B cell (primary cell): ENCODE results near the gene ABCG5. TPM values are rescaled to one million over a fixed set of nuclear protein-coding genes. Genes with fewer than 3 reads are reported as not detected.

ENCODE experiments used
- ATAC-seq: fragments of 200-7000 bp; cut with Tn5 transposase; one replicate; pipeline ENCODE4 v1.10.0; 2021; ENCODE audit warnings: low read depth, mild to moderate bottlenecking, moderate number of reproducible peaks, moderate library complexity
- CTCF ChIA-PET: fragments of 350-600 bp; sonication (Branson Sonifier 250); formaldehyde crosslinking; loops from one replicate; lab custom pipeline; 2021; ENCODE audit warnings: antibody characterized with exemption, inconsistent platforms; lab: Charles Lee
- POLR2A ChIA-PET: fragments of 350-600 bp; sonication (Branson Sonifier 250); formaldehyde crosslinking; loops from one replicate; lab custom pipeline; 2021; ENCODE audit warnings: antibody characterized with exemption; lab: Charles Lee
- DNase-seq: peaks from one replicate; pipeline ENCODE4 v3.0.0; 2013
- H2AFZ ChIP-seq: 2 replicates; pipeline ENCODE4 v1.6.1; 2012; ENCODE audit warnings: mild to moderate bottlenecking, low read depth, low read length; ENCODE audit not compliant: insufficient read depth, poor library complexity, severe bottlenecking
- H3K27ac ChIP-seq, 2 donors: 1 replicate in 1 of 2; 2 replicates in 1 of 2; pipeline ENCODE4 v1.5.1; 2012 to 2013; ENCODE audit warnings: low read length in 2 of 2, mild to moderate bottlenecking in 2 of 2, moderate library complexity in 1 of 2
- H3K27me3 ChIP-seq, 4 experiments: fragments of 200-600 bp in 1 of 4; sonication (generic) in 1 of 4; replicated peaks in 1 of 4; 1 replicate in 2 of 4; 2 replicates in 2 of 4; pipeline versions ENCODE4 v1.6.1 to v1.7.0; 2013 to 2016; ENCODE audit warnings: low read length in 3 of 4, mild to moderate bottlenecking in 2 of 4, mixed read lengths in 1 of 4, moderate library complexity in 1 of 4; ENCODE audit not compliant: insufficient read depth in 4 of 4, control insufficient read depth in 3 of 4; ENCODE audit errors: control extremely low read depth in 1 of 4
- H3K36me3 ChIP-seq, 2 experiments: replicated peaks in 1 of 2; 1 replicate in 1 of 2; 2 replicates in 1 of 2; pipeline versions ENCODE4 v1.6.1 to v1.7.1; 2013; ENCODE audit warnings: low read length in 1 of 2; ENCODE audit not compliant: insufficient read depth in 2 of 2, control insufficient read depth in 1 of 2; ENCODE audit errors: control extremely low read depth in 1 of 2, extremely low read depth in 1 of 2
- H3K4me1 ChIP-seq, 2 donors: fragments of 200-600 bp in 1 of 2; sonication (generic) in 1 of 2; 1 replicate in 1 of 2; 2 replicates in 1 of 2; pipeline versions ENCODE4 v1.5.1 to v1.6.1; 2013 to 2017; ENCODE audit warnings: low read length in 2 of 2; ENCODE audit not compliant: control insufficient read depth in 2 of 2, insufficient read depth in 2 of 2
- H3K4me2 ChIP-seq: replicated peaks from 2 replicates; pipeline ENCODE3; 2012; ENCODE audit warnings: mild to moderate bottlenecking, low read depth, low read length; ENCODE audit not compliant: poor library complexity, severe bottlenecking
- H3K4me3 ChIP-seq, 5 experiments: fragments of 200-600 bp in 1 of 5; sonication (generic) in 1 of 5; 1 replicate in 3 of 5; 2 replicates in 2 of 5; pipeline versions ENCODE4 v1.5.1 to v1.7.0; 2011 to 2016; ENCODE audit warnings: low read length in 4 of 5, mild to moderate bottlenecking in 4 of 5, low read depth in 2 of 5, control low read depth in 1 of 5, moderate library complexity in 1 of 5; ENCODE audit not compliant: insufficient read depth in 1 of 5; ENCODE audit errors: control extremely low read depth in 1 of 5, extremely low read depth in 1 of 5
- H3K79me2 ChIP-seq: fragments of 200-600 bp; sonication (generic); one replicate; pipeline ENCODE4 v1.6.0; 2016; ENCODE audit warnings: low read length; ENCODE audit not compliant: control insufficient read depth, insufficient read depth
- H3K9ac ChIP-seq: fragments of 200-600 bp; sonication (generic); 2 replicates; pipeline ENCODE4 v1.6.1; 2017; ENCODE audit warnings: mild to moderate bottlenecking, low read length, moderate library complexity
- H3K9me3 ChIP-seq, 3 donors: one replicate each; pipeline versions ENCODE4 v1.6.1 to v1.7.1; 2013; ENCODE audit warnings: low read length in 2 of 3; ENCODE audit not compliant: control insufficient read depth in 2 of 3, insufficient read depth in 1 of 3; ENCODE audit errors: control extremely low read depth in 1 of 3
- H4K20me1 ChIP-seq: 2 replicates; pipeline ENCODE4 v1.6.0; 2012; ENCODE audit warnings: mild to moderate bottlenecking, low read length; ENCODE audit not compliant: insufficient read depth, control insufficient read depth, poor library complexity, severe bottlenecking
- H3K27ac Mint-ChIP-seq: one replicate; pipeline ENCODE4 v1.8.0; 2021; ENCODE audit warnings: mixed read lengths
- H3K27me3 Mint-ChIP-seq: one replicate; pipeline ENCODE4 v1.8.0; 2021; ENCODE audit warnings: mixed read lengths
- H3K4me1 Mint-ChIP-seq: one replicate; pipeline ENCODE4 v1.8.0; 2021; ENCODE audit warnings: mixed read lengths
- H3K4me3 Mint-ChIP-seq: one replicate; pipeline ENCODE4 v1.8.0; 2021; ENCODE audit warnings: mixed read lengths
- H3K9me3 Mint-ChIP-seq: one replicate; pipeline ENCODE4 v1.8.0; 2022; ENCODE audit warnings: mixed read lengths; ENCODE audit not compliant: insufficient read depth
- CTCF ChIP-seq: fragments of 200-600 bp; IDR thresholded peaks from one replicate; pipeline ENCODE4 v1.8.0; 2022; ENCODE audit warnings: antibody characterized with exemption, mild to moderate bottlenecking
- EZH2 ChIP-seq: IDR thresholded peaks from 2 replicates; pipeline ENCODE4 v1.6.1; 2012; ENCODE audit warnings: borderline replicate concordance, low read depth, mild to moderate bottlenecking, moderate library complexity, low read length; ENCODE audit not compliant: insufficient read depth, poor library complexity, severe bottlenecking
- WGBS: methylation state at CpG from one replicate; pipeline ENCODE4 v1.1.5; 2013; ENCODE audit warnings: missing lambda C conversion rate; ENCODE audit not compliant: insufficient coverage; 5-methylcytosine and 5-hydroxymethylcytosine counted together
- intact Hi-C: fragments of 100-400 bp; cut with micrococcal nuclease; formaldehyde crosslinking; loops from one replicate; pipeline ENCODE4 v1.10.0; 2022
- polyA plus RNA-seq: library from polyadenylated mRNA; depleted of rRNA; stranded (reverse); fragments of >200 nt; gene quantifications from 2 replicates; pipeline ENCODE4 v1.2.3, GENCODE V29; 2012
- total RNA-seq, 2 donors: library from RNA; stranded (reverse); fragments of 120-200 nt in 1 of 2; gene quantifications; 1 replicate in 1 of 2; 2 replicates in 1 of 2; pipeline versions ENCODE4 v1.2.3 to v1.2.4, GENCODE V29; 2013 to 2022

The ABCG5 gene
- total and polyA plus RNA-seq, 2 donors (not counting 1 experiment from before 2014, with no cell fraction given) = not detected

GRCh38 chr2:43837831-43838559 is 644 bp downstream of the ABCG5 start:
- H3K9me3 ChIP-seq = no peaks in the 10 kb centered on the region
- H3K27me3 ChIP-seq = peaks cover 0 to 4% (median 0%) of the 10 kb centered on the region in 4 experiments
- Mint-ChIP-seq H3K4me3 (no peak overlapping the region), H3K9me3 (no peaks in the 10 kb centered on the region), H3K4me1 (no peaks in the 10 kb centered on the region), H3K27ac (no peak overlapping the region), H3K27me3 (peaks cover 12% of the 10 kb centered on the region)
- WGBS = 94% methylated on average over 19 of the region's 21 CpGs
- H3K36me3 ChIP-seq = no peaks in the 10 kb centered on the region
- ChIA-PET POLR2A (no interaction called here), CTCF (no interaction called here)
- no peak overlapping the region for H2AFZ ChIP-seq
- no peak overlapping the region for H3K9ac ChIP-seq
- no peak overlapping the region for H3K4me2 ChIP-seq
- DNase-seq (no peak), ATAC-seq (no peak)
- H3K79me2 ChIP-seq = no peaks in the 10 kb centered on the region
- no peaks in the 10 kb centered on the region for H4K20me1 ChIP-seq
- no peaks in the 10 kb centered on the region for H3K4me1 ChIP-seq
- intact Hi-C loops = no loop called here
- no peak for TF ChIP-seq CTCF
- TF ChIP-seq EZH2 = no peak
- H3K27ac ChIP-seq = no peak overlapping the region
- no peak overlapping the region for H3K4me3 ChIP-seq

GRCh38 chr2:43837033-43837432 is 1.6 kb downstream of the ABCG5 start:
- Histone ChIP-seq H2AFZ (no peak overlapping the region), H3K4me1 (no peaks in the 10 kb centered on the region), H3K27me3 (peaks cover 0 to 8% (median 0%) of the 10 kb centered on the region in 4 experiments), H3K4me2 (no peak overlapping the region), H3K9me3 (no peaks in the 10 kb centered on the region), H3K27ac (no peak overlapping the region), H3K79me2 (no peaks in the 10 kb centered on the region), H3K4me3 (no peak overlapping the region), H3K9ac (no peak overlapping the region), H3K36me3 (no peaks in the 10 kb centered on the region), H4K20me1 (no peaks in the 10 kb centered on the region)
- intact Hi-C loops = no loop called here
- ATAC-seq = no peak
- Mint-ChIP-seq H3K27ac (no peak overlapping the region), H3K27me3 (peaks cover 14% of the 10 kb centered on the region), H3K4me3 (no peak overlapping the region), H3K4me1 (no peaks in the 10 kb centered on the region), H3K9me3 (no peaks in the 10 kb centered on the region)
- CTCF ChIA-PET = no interaction called here
- 100% methylated on average over 1 of the region's 4 CpGs for WGBS
- TF ChIP-seq EZH2 (no peak), CTCF (no peak)
- DNase-seq = no peak
- POLR2A ChIA-PET = no interaction called here
